HepG2 (cell line): ENCODE results near the gene ASIC2. TPM values are rescaled to one million over a fixed set of nuclear protein-coding genes. Genes with fewer than 3 reads are reported as not detected.

Experiments used
- ETV5 ChIP-seq: IDR thresholded peaks from 2 replicates; pipeline ENCODE4 v1.6.1; 2018; ENCODE audit warnings: missing biosample characterization, missing genetic modification reagents, inconsistent platforms, borderline replicate concordance
- FOXP4 ChIP-seq: sonication (generic); formaldehyde crosslinking; IDR thresholded peaks from 2 replicates; pipeline ENCODE4 v1.4.0; 2020; ENCODE audit warnings: missing genetic modification reagents
- GABPA ChIP-seq, 2 experiments: IDR thresholded peaks; 2 replicates each; pipeline ENCODE4 v1.6.1; 2011 to 2016; ENCODE audit warnings: low read depth in 2 of 2, low read length in 1 of 2, missing biosample characterization in 1 of 2, missing genetic modification characterization in 1 of 2
- HMGA1 ChIP-seq: sonication (generic); formaldehyde crosslinking; conservative IDR thresholded peaks from 2 replicates; pipeline ENCODE4 v1.4.0; 2020; ENCODE audit warnings: missing genetic modification reagents
- ONECUT2 ChIP-seq: sonication (generic); formaldehyde crosslinking; IDR thresholded peaks from 2 replicates; pipeline ENCODE4 v1.4.0; 2020; ENCODE audit warnings: missing genetic modification reagents
- ZNF629 ChIP-seq: sonication (generic); formaldehyde crosslinking; conservative IDR thresholded peaks from 2 replicates; pipeline ENCODE4 v1.5.0; 2020; ENCODE audit warnings: missing genetic modification reagents
- ZNF850 ChIP-seq: sonication (generic); formaldehyde crosslinking; conservative IDR thresholded peaks from 2 replicates; pipeline ENCODE4 v1.9.0; 2021; ENCODE audit warnings: mild to moderate bottlenecking, missing genetic modification reagents
- ZSCAN29 ChIP-seq: sonication (generic); formaldehyde crosslinking; conservative IDR thresholded peaks from 2 replicates; pipeline ENCODE4 v1.4.0; 2020; ENCODE audit warnings: mild to moderate bottlenecking, missing genetic modification reagents
- polyA plus RNA-seq, 8 experiments: library from polyadenylated mRNA; depleted of rRNA in 3 of 8; stranded (reverse) in 7 of 8; unstranded in 1 of 8; fragments of >200 nt; fragmentation: Illumina TruSeq in 4 of 8; extraction: Trizol in 4 of 8; gene quantifications; 2 replicates each; pipeline versions ENCODE4 v1.2.1 to v1.2.3, GENCODE V29; 2011 to 2016; ENCODE audit warnings: low read depth in 4 of 8, missing spikeins in 1 of 8, mixed read lengths in 1 of 8; ENCODE audit not compliant: insufficient read depth in 1 of 8
- total RNA-seq, 5 experiments: library from RNA; depleted of rRNA; stranded (reverse); fragments of >200 nt; fragmentation: Illumina TruSeq; extraction: Trizol; gene quantifications; 2 replicates each; pipeline ENCODE4 v1.2.3, GENCODE V29; 2016; ENCODE audit warnings: low read depth in 1 of 5
- TF ChIP-seq, protein P1 (sequence below): sonication (generic); formaldehyde crosslinking; IDR thresholded peaks from 2 replicates; pipeline ENCODE4 v1.9.0; 2021; ENCODE audit warnings: missing genetic modification reagents, borderline replicate concordance

ASIC2 gene
- total and polyA plus RNA-seq, 2 of the 13 experiments (the other 11 are each of a cell fraction or from before 2014, with no cell fraction given): not detected

DNA sequence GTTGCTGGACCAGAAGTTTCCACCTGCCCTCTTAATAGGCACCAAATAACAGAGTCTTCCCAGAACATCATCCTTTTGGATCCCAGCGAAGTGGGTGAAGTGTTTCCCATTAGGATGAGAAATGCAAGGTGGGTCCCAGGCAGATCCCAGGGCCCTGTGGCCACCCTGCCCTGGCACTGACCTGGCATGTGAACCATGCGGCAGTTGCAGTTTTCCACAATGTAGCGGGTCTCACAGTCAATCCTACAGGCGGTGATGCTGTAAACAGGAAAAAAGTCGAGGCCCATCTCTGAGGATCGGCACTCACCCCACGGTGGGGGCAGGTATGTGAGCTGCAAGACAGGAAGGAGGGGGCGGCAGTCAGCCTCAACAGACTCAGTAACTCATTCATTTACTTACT lies 265.0 kb downstream of the ASIC2 start (continued):
- no peak for TF ChIP-seq FOXP4 (CRISPR knock-in tag)
- no peak for TF ChIP-seq ONECUT2
- TF ChIP-seq ZNF629: no peak
- no peak for TF ChIP-seq ETV5 (CRISPR knock-in tag)
- TF ChIP-seq, protein P1, sequence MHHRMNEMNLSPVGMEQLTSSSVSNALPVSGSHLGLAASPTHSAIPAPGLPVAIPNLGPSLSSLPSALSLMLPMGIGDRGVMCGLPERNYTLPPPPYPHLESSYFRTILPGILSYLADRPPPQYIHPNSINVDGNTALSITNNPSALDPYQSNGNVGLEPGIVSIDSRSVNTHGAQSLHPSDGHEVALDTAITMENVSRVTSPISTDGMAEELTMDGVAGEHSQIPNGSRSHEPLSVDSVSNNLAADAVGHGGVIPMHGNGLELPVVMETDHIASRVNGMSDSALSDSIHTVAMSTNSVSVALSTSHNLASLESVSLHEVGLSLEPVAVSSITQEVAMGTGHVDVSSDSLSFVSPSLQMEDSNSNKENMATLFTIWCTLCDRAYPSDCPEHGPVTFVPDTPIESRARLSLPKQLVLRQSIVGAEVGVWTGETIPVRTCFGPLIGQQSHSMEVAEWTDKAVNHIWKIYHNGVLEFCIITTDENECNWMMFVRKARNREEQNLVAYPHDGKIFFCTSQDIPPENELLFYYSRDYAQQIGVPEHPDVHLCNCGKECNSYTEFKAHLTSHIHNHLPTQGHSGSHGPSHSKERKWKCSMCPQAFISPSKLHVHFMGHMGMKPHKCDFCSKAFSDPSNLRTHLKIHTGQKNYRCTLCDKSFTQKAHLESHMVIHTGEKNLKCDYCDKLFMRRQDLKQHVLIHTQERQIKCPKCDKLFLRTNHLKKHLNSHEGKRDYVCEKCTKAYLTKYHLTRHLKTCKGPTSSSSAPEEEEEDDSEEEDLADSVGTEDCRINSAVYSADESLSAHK: no peak
- no peak for TF ChIP-seq ZSCAN29 (CRISPR knock-in tag)
- TF ChIP-seq HMGA1 (CRISPR knock-in tag): no peak
- TF ChIP-seq GABPA (IDR thresholded peaks at IDR 0.05; ENCODE audit: low read depth, low read length): no peak
- TF ChIP-seq GABPA (CRISPR knock-in tag; IDR thresholded peaks at IDR 0.05; ENCODE audit: low read depth): no peak
- TF ChIP-seq ZNF850 (CRISPR knock-in tag): no peak
